Uterus (tissue), 2 donors: ENCODE results near the gene GASK1B.
A peak's percentile ranks its signal among the peaks of the same experiment; 100 is the strongest.

ENCODE experiments used
- CTCF ChIP-seq, 4 experiments: fragments of 200-600 bp in 2 of 4; fragments of 450-650 bp in 2 of 4; sonication (generic) in 2 of 4; IDR thresholded peaks; one replicate each; pipeline ENCODE4 v1.5.1; 2016 to 2019; ENCODE audit warnings: antibody characterized with exemption in 4 of 4, mild to moderate bottlenecking in 2 of 4, moderate library complexity in 1 of 4
- POLR2A ChIP-seq, 2 donors: fragments of 450-650 bp; IDR thresholded peaks; one replicate each; pipeline ENCODE4 v1.6.1; 2016; ENCODE audit warnings: antibody characterized with exemption in 2 of 2, mild to moderate bottlenecking in 1 of 2, moderate library complexity in 1 of 2

- TF ChIP-seq CTCF (IDR thresholded peaks at IDR 0.05): peak; percentile 62 to 76 (median 70)
- TF ChIP-seq POLR2A (IDR thresholded peaks at IDR 0.05): no peak
These were observed at the start of gene GASK1B for GRCh38 chr4:158172261-158173258.
